Measurements from ENCODE around the gene REV3L. TPM values are rescaled to one million over a fixed set of nuclear protein-coding genes. Genes with fewer than 3 reads are reported as not detected.

Gene REV3L
- total RNA-seq, 1 experiment from 2014 or later: 5.3 TPM

GRCh38 chr6:111517965-111518364 lies 34.9 kb upstream of the REV3L start:
- Mint-ChIP-seq H3K4me3 (no peak overlapping the region), H3K4me1 (peaks cover 14 to 23% of the 10 kb centered on the region in 2 experiments), H3K27me3 (ENCODE audit: low read depth) (no peaks in the 10 kb centered on the region), H3K36me3 (ENCODE audit: insufficient read depth in 1 of 3, low read depth in 3 of 3) (no peaks in the 10 kb centered on the region; a peak in 3 of 7 replicates), H3K27ac (peak overlapping the region; percentile 13 to 45 (median 35); a peak in 5 of 7 replicates), H3K9me3 (peaks cover 0 to 3% of the 10 kb centered on the region in 2 experiments; a peak in 2 of 5 replicates)
- no peak overlapping the region for H3K23ac ChIP-seq (ENCODE audit: insufficient read length, low read depth, low read length)
- H2AK5ac ChIP-seq (ENCODE audit: insufficient read length, low read length): no peak overlapping the region
- H4K5ac ChIP-seq (ENCODE audit: insufficient read length, low read depth, low read length): no peak overlapping the region
- no peak overlapping the region for H2BK15ac ChIP-seq (ENCODE audit: low read depth, low read length)
- no peaks in the 10 kb centered on the region for H3K27me3 ChIP-seq (ENCODE audit: insufficient read depth, low read length)
- H4K91ac ChIP-seq (ENCODE audit: insufficient read length, low read depth, low read length): no peak overlapping the region
- no peaks in the 10 kb centered on the region for H3K9me3 ChIP-seq (ENCODE audit: control insufficient read depth, low read depth, low read length)
- no peaks in the 10 kb centered on the region for H4K20me1 ChIP-seq (ENCODE audit: control insufficient read depth, insufficient read depth, insufficient read length)
- no peak overlapping the region for H2BK120ac ChIP-seq (ENCODE audit: low read depth, low read length, poor library complexity, severe bottlenecking)
- H3K23me2 ChIP-seq (ENCODE audit: insufficient read length, low read depth, low read length, poor library complexity, severe bottlenecking): no peaks in the 10 kb centered on the region
- no peak overlapping the region for H2BK12ac ChIP-seq (ENCODE audit: insufficient read length, low read depth, low read length)
- no peak overlapping the region; the same call in 1 of the 2 replicates for H3K14ac ChIP-seq (ENCODE audit: insufficient read depth, low read length)
- WGBS (ENCODE audit: extremely low coverage, insufficient read length, low lambda C conversion rate): no CpG with 5 or more reads among the region's 4 CpGs
- H3K18ac ChIP-seq (ENCODE audit: insufficient read length, low read depth, low read length): no peak overlapping the region
- H3K9ac ChIP-seq (ENCODE audit: extremely low read depth, insufficient read length, low read length): no peak overlapping the region
- DNase-seq: peak; percentile 44
- H2BK20ac ChIP-seq (ENCODE audit: low read depth, low read length, poor library complexity, severe bottlenecking): no peak overlapping the region
- TF ChIP-seq CTCF (conservative IDR thresholded peaks at IDR 0.05): no peak
- no peak overlapping the region for H3K4me2 ChIP-seq (ENCODE audit: insufficient read depth, insufficient read length, low read length)
- H4K8ac ChIP-seq (replicated peaks; ENCODE audit: insufficient read length, low read depth, low read length): no peak overlapping the region
- no peaks in the 10 kb centered on the region for H3K79me2 ChIP-seq (ENCODE audit: insufficient read depth, low read length)
- H3T11ph ChIP-seq (ENCODE audit: low read length): no peak overlapping the region
- no peak overlapping the region for H3K27ac ChIP-seq (ENCODE audit: insufficient read length, low read depth, low read length)
- no peak overlapping the region for H2AFZ ChIP-seq (ENCODE audit: low read length)
- no peak overlapping the region for H3K4ac ChIP-seq (ENCODE audit: low read depth, low read length)
- no peaks in the 10 kb centered on the region for H3K79me1 ChIP-seq (ENCODE audit: insufficient read depth, low read depth, low read length, poor library complexity, severe bottlenecking)
- H2BK5ac ChIP-seq (ENCODE audit: insufficient read length, low read length): no peak overlapping the region
- H3K56ac ChIP-seq (ENCODE audit: insufficient read length, low read depth, low read length): no peak overlapping the region
- H3K4me1 ChIP-seq (ENCODE audit: insufficient read depth, low read length): no peaks in the 10 kb centered on the region

Data from H9 (cell line).